ENCODE measurements around the gene KIF26B.

KIF26B gene

DNA sequence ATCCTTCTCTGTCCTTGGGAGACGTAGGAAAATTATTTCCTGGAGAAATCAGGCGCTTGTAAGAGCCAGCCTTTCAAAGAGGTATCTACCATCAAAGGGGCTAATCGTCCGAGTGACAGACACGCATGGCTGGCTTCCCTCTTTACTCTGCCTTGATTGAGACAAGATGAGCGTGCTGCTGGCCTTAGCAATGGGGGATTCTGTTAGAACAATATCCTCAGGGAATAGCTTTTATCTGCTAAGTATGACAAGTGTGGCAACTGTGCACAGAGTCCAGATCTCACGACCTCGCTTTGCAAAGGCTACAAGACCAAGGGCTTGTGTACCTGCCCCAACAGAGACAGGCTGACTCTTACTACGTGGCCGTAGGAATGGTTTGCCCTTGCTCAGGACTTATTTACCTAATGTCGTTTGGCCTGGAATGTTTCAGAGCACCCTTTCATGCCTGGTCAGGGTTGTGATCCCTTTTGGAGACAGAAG is 417.1 kb downstream of the KIF26B start:
- no peak for DNase-seq (ENCODE audit: low read depth)

DNA sequence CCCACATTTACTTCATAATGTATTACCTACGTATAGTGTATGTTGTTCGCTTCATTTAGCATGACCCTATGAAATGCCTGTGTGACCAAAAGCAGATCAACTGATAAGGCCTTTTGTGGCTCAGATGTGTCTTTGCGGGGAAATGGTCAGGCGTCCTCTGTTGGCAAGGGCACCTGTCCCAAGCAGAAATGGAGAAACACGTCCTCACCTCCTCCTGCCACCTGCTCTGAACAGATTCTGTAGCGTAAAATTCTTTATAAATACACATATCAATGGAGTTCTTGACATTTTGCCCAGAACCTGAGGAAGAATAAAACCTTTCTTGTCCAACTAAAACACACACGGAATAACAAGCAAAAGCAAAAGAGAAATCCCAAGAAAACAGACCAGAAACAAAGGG is 417.9 kb downstream of the KIF26B start:
- no peak for DNase-seq (ENCODE audit: low read depth)

DNA sequence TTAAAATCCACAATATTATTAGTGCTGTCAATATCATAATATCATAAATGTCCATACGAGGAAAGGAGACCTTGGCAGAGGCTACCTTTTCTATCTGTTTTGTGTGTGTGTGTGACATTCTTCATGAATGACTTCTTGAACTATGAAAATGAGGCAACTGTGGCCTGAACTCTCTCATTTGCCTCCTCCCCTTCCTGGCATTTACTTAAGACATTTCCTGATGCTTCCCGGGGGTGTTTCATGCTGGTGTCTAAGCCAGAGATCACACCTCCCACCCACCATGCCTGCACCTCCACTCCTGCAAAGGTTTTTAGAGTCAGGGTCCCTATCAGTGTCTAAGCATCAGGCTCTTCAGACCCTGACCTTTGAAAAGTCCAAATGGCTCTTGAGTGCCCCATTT is 420.9 kb downstream of the KIF26B start:
- no peak for DNase-seq (ENCODE audit: low read depth)

DNA sequence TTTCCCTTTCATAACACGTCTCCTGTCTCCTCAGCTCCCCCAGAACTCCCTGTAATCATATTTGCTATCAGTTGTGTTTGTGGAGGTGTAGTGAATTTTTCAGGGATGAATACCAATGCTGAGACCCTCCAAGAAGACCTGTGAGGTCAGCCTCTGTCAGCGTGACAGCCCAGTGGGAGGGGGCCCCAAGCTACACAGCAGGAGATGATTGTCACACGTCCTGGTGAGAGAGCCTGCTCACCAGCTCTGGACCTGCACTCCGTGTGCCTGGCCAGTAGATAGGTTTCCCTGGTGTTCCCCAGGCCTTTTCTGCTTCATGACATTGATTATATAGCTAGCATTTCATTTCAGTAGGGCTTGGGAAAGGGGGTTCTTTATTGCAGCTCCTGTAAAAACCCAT is 421.5 kb downstream of the KIF26B start:
- no peak for DNase-seq (ENCODE audit: low read depth)

DNA sequence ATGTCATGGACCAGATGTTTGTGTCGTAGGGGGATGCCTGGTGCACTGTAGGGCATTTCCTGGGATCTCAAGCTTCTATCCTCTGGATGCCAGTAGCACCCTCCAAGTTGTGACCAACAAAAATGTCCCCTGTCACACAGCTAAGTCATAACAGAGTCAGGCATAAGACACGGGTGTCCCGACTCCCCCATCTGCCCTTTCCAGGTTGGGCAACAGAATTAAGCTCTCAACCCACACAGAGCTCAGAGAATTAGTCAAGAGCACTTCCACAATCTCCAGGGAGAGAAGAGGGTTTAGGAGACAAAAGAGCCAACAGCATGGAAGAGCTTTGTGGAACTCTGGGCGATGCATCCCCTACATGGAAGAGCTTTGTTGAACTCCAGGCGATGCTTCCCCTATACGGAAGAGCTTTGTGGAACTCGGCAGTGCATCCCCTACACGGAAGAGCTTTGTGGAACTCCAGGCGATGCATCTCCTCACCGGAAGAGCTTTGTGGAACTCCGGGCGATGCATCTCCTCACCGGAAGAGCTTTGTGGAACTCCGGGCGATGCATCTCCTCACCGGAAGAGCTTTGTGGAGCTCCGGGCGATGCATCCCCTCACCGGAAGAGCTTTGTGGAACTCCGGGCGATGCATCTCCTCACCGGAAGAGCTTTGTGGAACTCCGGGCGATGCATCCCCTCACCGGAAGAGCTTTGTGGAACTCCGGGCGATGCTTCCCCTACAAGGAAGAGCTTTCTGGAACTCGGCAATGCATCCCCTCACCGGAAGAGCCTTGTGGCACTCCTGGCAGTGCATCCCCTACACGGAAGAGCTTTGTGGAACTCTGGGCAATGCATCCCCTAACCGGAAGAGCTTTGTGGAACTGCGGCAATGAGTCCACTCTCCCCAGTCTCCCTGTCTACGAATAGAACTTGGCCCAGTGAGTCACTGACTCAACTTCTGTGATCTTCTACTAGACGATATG is 422.7 kb downstream of the KIF26B start:
- no peak for DNase-seq (ENCODE audit: low read depth)

DNA sequence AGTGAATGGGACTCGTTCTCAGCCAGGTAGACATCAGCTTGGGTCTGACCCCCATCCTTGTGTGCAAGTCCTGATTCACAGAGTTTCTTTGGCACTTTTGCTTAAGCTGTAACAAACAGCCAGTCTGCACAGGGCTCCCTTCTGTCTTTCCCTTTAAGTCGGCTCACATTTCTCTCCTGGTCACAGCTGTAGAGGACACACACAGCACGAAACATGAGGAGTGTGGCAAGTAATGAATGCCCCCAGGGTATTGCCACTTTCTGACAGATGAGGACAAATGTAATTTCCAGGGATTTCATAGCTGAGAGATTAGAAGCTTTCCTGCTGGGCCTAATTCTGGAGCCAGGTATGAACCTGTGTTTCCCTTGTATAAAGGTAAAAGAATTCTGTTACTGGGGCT is 423.5 kb downstream of the KIF26B start:
- DNase-seq (ENCODE audit: low read depth) = no peak

DNA sequence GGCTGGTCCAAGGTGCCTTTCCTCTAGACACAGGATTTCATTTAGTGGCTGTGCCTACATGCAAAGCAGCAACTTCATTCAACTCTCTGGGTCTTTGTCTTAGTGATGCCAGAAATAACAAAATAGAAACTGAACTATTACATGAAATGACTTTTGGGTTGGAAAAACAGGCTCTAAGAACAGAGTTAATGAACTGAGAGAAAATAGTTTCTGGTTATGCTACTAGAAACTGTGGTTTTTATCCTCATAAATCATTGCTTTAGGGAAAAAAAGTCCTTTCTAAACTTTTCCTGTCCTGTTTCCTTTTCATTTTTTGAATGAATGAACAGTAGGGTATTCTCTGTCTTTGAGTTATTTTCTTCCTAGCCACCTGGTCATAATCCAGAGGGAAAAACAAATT is 424.0 kb downstream of the KIF26B start:
- no peak for DNase-seq (ENCODE audit: low read depth)

DNA sequence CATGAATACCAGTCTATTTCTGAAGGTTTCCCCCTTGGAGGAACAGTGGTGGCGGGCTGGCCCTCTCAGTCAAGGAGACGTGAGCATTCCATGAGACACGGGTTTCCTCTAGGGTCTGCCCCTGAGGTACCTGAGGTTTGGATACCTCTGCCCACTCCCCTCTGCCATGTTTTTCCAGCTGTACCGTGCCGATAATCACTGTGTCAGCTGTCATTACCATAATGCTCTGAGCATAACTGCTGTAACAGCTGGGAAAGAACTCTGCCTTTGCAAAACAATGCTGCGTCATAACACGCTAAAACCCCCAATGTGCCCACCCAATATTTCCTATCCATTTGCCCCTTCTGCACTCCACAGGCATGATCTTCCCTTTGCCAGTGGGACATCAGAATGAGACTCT is 425.1 kb downstream of the KIF26B start:
- DNase-seq (ENCODE audit: low read depth) = no peak

DNA sequence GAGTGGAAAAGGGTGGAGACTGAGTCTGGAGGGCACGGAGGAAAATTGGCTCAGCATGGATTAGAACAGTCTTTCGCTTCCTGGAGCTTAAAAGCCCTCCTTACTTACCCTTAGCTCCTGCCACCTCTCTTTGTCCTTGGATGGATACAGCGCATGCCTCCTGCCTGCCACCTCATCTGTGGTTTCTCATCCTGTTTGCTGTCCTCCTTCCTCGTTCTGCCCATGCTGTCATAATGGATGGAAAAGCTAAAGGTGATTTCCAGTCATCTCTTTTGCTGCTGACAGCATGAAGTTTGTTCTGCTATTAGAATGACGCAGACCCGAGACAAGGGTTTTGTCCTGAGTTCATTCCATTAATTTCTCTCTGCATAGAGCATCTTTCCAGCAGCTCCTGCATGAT is 425.9 kb downstream of the KIF26B start:
- no peak for DNase-seq (ENCODE audit: low read depth)

DNA sequence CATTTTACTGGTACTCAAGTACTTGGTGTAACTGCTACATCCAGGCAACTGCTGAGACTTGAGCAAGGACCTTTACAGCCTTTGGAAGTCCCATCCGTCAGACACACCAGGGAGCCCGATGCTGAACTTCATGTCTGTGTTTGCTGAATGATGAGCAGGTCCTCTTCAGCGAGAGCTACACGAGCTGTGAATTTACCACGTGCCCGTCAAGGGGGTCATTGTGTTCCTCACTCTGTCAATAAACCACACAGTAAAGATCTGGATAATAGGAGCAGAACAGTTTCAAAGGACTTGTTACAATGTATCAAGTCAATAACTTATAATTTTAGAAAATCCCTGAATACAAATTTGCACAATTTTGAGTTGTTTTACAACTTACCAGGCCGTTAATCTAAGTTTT is 427.2 kb downstream of the KIF26B start:
- no peak for DNase-seq (ENCODE audit: low read depth)

DNA sequence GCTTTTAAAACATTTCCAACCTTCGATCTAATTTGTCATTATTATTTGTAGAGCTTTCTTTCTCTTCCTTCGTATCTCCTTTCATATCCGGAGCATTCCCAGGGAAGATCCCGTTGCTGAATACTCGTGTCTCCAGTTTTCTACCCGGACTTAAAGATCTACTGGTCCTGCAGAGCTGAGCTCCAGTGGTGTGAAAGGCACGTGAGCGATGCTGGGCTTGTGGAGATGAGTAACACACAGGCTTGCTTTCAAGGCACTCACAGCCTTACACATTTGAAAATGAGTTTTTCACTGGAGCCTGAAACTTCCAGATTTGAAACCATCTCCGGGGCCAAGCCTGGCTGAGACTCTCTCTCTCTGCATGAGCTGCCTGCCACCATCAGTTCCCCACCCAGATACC is 428.3 kb downstream of the KIF26B start:
- DNase-seq (ENCODE audit: low read depth) = no peak

DNA sequence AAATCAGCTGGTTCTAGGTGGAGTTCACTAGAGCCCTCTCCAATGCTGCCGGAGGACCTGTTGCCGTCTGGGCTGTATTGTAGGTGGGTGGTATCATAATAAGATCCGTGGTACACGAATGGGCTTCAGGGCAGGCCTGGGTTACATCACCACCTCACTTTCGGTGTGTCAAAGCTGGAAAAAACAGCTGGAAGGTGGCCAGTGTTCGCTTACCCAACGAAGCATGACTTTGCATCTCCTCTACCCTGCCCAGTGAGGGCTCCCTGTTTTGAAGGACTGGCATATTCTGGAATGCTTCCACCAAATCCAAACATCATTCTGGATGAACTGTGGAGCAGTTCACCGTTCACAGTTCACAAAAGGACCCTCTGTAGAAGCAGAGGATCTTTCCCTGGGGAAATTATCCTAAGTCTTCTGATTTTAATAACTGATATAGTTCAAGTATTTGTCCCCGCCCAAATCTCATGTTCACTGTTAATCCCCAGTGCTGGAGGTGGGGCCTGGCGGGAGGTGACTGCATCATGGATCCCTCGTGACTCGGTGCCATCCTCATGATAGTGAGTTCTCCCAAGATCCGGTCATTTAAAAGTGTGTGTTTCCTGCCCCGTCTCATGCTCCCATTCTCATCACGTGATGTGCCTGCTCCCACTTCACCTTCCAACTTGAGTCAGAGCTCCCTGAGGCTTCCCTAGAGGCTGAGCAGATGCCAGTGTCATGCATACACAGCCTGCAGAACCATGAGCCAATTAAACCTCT is 429.0 kb downstream of the KIF26B start:
- DNase-seq (ENCODE audit: low read depth) = no peak

DNA sequence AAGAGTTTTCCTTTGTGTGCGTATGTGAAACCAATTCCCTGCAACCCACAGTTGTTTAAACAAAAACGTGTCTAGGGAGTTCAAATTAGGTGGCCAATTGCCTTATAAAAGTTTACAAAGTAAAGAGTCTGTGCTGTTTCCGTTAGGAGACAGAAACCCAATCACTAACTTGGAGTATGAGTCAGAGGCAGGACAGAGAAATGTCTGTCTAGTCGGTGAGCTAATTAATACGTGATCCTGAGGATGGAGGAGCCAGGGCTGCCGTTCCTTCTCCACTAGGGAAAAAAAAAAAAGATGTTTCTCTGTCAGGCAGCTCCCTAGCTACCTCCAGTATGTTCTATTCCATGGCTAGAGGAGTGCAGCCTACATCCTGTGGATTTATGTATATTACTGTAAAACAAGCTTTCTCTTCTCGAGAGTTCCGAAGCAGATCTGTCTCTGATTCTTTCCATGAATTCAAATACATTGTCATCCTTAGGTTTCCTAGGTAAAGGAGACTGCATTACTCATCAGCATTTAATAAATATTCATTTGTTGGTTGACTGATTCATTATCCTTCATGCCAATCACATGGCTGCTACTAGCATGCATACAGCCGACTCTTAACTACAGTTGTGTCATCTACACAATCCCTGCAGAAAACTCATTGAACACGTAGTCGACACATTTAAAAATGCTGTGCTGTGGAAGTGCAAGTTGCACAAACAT is 430.6 kb downstream of the KIF26B start:
- no peak for DNase-seq (ENCODE audit: low read depth)

DNA sequence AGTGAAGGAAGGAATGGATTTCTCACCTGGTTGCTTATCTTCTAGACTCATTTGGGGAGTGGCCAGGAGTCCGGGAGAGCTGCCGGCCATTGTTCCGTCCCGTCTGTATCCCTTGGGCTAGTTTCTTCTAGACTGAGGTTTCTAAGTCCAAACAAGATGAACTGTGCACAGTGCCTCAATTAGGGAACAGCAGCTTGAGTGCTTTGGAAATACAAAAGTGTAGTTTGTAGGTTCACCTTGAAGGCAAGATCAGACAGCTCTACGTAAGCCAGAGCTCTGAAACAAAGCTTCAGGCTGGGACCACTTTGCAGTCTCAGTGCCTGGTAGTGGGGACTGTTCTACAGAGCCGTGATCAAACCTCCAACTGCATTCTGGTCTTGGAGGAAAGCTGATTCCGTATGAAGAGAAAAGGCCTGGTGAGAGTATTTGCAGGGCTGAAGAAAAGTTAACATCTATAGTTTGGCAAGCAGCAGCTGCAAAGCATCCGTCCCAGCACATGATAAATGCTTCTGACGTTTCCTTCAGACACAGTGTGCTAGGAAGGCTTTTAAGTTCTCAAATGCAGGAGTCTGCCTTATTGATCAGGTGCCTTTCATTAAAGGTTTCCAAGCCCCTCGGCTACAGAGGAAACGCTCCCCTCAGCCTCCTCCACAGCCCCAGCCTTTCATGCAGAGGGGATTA is 432.8 kb downstream of the KIF26B start:
- DNase-seq (ENCODE audit: low read depth) = no peak

DNA sequence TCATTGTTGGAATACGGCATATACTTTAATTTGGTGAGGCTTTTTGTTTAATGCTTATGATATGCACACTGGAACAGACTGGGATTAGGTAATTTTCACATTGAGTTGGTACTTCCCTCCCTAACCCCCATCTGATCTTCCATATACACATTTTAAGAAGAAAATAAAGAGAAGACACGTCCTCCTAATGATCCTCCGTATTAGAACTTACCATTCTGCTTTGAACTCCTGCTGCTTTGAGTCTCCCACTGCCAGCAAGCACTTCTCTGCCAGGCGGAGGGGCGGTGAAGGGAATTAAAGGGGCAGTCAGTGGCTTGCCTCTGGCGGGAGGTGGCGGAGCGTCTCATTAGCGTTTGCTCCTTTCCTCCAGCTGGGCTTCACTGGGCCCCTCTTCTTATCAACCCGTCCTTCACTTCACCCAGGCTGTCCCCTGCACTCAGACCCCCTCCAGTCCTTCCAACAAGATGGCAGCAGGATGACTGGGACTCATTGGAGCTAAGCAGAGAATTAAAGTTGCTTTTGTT is 433.4 kb downstream of the KIF26B start:
- no peak for DNase-seq (ENCODE audit: low read depth)

DNA sequence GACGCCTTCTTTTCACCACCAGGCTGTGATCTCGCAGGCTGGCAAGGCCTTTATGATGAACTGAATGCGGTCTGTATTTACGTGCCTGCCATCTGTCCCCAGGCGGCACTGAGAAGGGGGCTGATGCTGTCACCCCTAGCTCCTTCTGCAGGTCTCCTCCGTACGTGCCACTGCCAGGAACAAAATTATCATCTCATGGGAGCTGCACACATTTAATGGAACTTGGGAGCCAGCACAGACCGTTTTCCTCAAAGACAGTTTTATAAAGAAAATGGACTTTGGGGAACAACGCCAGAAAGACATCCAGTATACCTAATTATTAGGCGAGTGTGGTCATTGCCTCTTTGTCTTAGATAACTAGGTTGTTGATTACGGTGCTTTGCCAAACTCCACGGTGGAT is 434.5 kb downstream of the KIF26B start:
- DNase-seq (ENCODE audit: low read depth) = no peak

DNA sequence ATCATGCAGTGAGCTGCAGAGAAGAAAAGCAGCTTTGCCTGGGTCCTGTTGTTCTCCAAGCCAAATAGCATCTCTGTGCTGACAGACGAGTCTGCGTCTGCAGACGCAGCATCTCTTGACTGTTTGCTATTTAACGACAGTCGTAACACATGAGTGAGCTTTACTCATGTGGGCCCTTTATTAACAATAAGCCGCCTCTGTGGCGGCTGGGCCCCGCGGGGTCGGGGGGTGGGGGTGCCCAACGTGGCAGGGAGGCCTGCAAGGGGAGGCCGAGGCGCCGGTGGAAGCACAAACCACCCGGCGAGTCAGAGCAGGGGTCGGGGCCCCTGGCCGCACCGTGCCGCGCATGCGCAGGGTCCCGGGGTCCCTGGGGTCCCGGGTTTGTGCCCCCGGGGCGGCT is 435.1 kb downstream of the KIF26B start:
- DNase-seq (ENCODE audit: low read depth) = no peak

DNA sequence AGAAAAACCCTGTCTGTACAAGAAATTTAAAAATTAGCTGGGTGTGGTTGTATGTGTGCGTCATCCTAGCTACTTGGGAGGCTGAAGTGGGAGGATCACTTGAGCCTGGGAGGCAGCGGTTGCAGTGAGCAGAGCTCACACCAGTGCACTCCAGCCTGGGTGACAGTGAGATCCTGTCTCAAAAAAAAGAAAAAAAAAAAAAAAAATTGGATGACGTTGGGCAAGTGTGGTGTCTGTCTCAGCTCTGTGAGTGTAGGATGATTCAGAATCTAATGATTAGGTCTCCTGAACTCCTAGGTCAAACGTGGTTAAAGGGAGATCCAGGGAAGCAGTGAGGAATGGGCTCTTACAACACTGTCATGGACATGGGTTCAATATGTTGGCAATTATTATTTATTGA is 435.9 kb downstream of the KIF26B start:
- DNase-seq (ENCODE audit: low read depth) = no peak

DNA sequence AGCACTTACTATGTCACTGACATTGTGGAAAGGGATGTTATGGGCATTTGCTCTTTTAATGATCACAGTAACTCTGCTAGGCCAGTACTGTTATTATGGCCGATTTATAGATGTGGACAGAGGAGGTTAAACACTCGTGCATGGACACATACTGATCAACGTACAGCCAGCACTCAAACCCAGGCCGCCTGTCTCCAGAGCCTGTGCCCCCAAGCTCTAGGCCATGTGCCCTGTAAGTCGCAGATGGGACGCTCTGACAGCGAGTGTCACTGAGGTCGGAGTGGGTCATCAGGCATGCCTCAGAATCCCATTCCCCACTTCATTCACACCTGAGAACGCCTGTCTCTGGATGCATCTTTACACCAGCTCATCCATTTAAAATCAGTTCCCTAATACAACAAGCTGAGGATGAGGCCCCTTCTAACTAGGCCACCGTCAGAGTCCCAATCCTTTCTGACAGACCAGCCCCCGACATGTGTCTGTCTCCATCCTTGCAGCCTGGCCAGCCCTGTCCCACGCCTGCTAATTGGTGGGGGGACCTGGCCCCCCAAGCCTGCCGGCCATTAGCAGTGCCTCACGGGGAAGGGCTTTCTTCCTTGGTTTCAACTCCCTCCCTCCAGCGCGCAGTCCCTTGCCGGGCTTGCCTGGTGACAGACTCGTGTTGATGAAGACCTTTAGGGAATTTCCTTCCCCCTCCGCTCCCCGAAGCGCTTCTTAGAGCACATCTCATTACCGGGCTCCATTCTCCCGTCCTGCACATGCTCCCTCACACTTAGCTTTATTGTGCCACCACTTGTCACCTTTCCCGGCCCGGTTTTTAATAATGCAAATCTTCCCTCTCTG is 436.8 kb downstream of the KIF26B start:
- no peak for DNase-seq (ENCODE audit: low read depth)

DNA sequence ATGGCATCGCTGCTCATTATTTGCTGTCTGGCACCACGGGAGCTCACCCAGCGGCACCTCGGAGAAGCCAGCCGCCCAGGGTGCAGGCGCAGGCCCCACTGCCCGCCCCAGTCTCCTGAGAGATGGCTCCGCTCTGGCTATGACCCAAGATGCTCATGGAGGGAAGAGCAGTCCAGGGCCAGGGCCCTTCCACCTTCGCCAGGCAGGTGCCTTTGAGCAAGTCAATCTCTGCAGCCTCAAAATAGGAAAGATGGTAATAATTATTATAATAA is 437.3 kb downstream of the KIF26B start:
- DNase-seq (ENCODE audit: low read depth) = no peak
